Tibial nerve (tissue), 4 donors: ENCODE measurements around the gene LINC00305. TPM values are rescaled to one million over a fixed set of nuclear protein-coding genes. Genes with fewer than 3 reads are reported as not detected.

Experiments used
- DNase-seq, 2 donors: peaks; one replicate each; pipeline ENCODE4 v3.0.0-alpha.2; 2019; ENCODE audit warnings: low spot score in 2 of 2
- H3K27ac ChIP-seq, 4 donors: fragments of 200-600 bp; sonication (generic) in 3 of 4; one replicate each; pipeline ENCODE4 v1.5.1; 2017 to 2019; ENCODE audit warnings: mild to moderate bottlenecking in 1 of 4
- H3K27me3 ChIP-seq, 2 donors: fragments of 200-600 bp; sonication (generic) in 1 of 2; one replicate each; pipeline versions ENCODE4 v1.5.1 to v1.6.0; 2017 to 2019
- H3K36me3 ChIP-seq, 3 donors: fragments of 200-600 bp; sonication (generic); one replicate each; pipeline ENCODE4 v1.5.1; 2018 to 2019
- H3K4me1 ChIP-seq, 4 donors: fragments of 200-600 bp; sonication (generic) in 3 of 4; one replicate each; pipeline ENCODE4 v1.5.1; 2017 to 2019
- H3K4me3 ChIP-seq, 4 donors: fragments of 200-600 bp; sonication (generic) in 3 of 4; one replicate each; pipeline ENCODE4 v1.5.1; 2017 to 2019; ENCODE audit warnings: mild to moderate bottlenecking in 1 of 4, moderate library complexity in 1 of 4
- H3K9me3 ChIP-seq, 4 donors: fragments of 200-600 bp; sonication (generic) in 3 of 4; one replicate each; pipeline ENCODE4 v1.5.1; 2017 to 2019
- EP300 ChIP-seq, 2 donors: sonication (generic); formaldehyde crosslinking; IDR thresholded peaks; one replicate each; pipeline ENCODE4 v1.6.1; 2017; ENCODE audit warnings: antibody characterized with exemption in 2 of 2, mild to moderate bottlenecking in 1 of 2
- POLR2A ChIP-seq, 2 donors: fragments of 450-650 bp; IDR thresholded peaks; one replicate each; pipeline ENCODE4 v1.6.1; 2017; ENCODE audit warnings: antibody characterized with exemption in 2 of 2, mild to moderate bottlenecking in 2 of 2, moderate library complexity in 2 of 2
- WGBS, 2 donors: methylation state at CpG; one replicate each; pipeline ENCODE4 v1.1.5; 2018; 5-methylcytosine and 5-hydroxymethylcytosine counted together
- total RNA-seq, 4 donors: library from RNA; depleted of rRNA; stranded (reverse); fragments of >200 nt; gene quantifications; one replicate each; pipeline ENCODE4 v1.1.0, GENCODE V29; 2016
- TF ChIP-seq, protein P1 (sequence below), 5 experiments: fragments of 200-600 bp in 3 of 5; fragments of 450-650 bp in 2 of 5; sonication (generic) in 3 of 5; IDR thresholded peaks; one replicate each; pipeline ENCODE4 v1.5.1; 2016 to 2019; ENCODE audit warnings: antibody characterized with exemption in 5 of 5, mild to moderate bottlenecking in 3 of 5, moderate library complexity in 2 of 5

Gene LINC00305
- total RNA-seq, 4 donors from 2014 or later: not detected

DNA sequence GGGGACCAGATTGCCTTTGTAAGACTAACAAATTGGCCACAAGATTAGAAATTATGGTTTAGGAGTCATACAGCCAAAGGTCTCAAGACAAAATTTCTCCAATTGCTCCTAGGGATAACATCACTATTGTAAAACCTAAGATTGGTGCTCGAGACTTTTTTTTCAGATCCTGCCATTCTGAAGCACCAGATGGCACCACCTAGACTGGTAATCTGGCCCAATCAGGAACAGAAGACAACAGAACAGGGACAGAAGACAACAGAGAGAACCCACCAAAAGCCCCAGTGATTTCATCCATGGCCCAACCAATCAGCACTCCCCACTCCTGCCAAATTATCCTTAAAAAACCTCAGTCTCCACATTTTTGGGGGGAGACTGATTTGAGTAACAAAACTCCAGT lies 66.8 kb downstream of the LINC00305 start:
- H3K4me3 ChIP-seq: no peak overlapping the region
- H3K27ac ChIP-seq: no peak overlapping the region
- H3K36me3 ChIP-seq: no peaks in the 10 kb centered on the region
- H3K4me1 ChIP-seq: no peaks in the 10 kb centered on the region
- TF ChIP-seq POLR2A (IDR thresholded peaks at IDR 0.05): no peak
- TF ChIP-seq, protein P1, sequence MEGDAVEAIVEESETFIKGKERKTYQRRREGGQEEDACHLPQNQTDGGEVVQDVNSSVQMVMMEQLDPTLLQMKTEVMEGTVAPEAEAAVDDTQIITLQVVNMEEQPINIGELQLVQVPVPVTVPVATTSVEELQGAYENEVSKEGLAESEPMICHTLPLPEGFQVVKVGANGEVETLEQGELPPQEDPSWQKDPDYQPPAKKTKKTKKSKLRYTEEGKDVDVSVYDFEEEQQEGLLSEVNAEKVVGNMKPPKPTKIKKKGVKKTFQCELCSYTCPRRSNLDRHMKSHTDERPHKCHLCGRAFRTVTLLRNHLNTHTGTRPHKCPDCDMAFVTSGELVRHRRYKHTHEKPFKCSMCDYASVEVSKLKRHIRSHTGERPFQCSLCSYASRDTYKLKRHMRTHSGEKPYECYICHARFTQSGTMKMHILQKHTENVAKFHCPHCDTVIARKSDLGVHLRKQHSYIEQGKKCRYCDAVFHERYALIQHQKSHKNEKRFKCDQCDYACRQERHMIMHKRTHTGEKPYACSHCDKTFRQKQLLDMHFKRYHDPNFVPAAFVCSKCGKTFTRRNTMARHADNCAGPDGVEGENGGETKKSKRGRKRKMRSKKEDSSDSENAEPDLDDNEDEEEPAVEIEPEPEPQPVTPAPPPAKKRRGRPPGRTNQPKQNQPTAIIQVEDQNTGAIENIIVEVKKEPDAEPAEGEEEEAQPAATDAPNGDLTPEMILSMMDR (IDR thresholded peaks at IDR 0.05): no peak
- no peak for TF ChIP-seq EP300 (IDR thresholded peaks at IDR 0.05)
- no peaks in the 10 kb centered on the region for H3K27me3 ChIP-seq
- H3K9me3 ChIP-seq: no peaks in the 10 kb centered on the region
- WGBS, 2 donors: 80 to 82% methylated on average over 1 of the region's 1 CpG
- no peak for DNase-seq

DNA sequence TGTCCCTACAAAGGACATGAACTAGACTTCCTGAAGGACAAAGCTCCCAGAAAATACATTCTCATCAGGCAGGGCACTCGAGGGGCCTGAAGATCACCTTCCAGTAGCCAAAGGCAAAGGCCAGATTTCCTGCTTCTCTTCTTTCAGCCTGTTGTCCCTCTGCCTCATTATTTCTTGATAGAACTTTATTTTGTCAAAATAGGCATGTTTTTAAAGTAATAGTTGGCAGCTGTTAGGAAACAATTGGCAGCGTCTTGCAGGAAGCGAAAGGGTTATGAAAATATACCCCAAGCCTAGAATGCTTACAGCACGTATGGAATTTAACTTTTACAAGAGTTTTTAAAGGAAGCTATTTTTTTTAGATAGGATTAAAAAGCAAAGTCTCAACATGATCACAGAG lies 74.9 kb downstream of the LINC00305 start:
- Histone ChIP-seq H3K4me1 (no peaks in the 10 kb centered on the region), H3K36me3 (no peaks in the 10 kb centered on the region), H3K9me3 (peaks cover 0 to 5% (median 1%) of the 10 kb centered on the region in 4 donors), H3K27ac (no peak overlapping the region), H3K4me3 (no peak overlapping the region), H3K27me3 (no peaks in the 10 kb centered on the region)
- no peak for DNase-seq
- WGBS, 2 donors: 38 to 50% methylated on average over 4 of the region's 4 CpGs
- TF ChIP-seq EP300 (IDR thresholded peaks at IDR 0.05) (no peak), POLR2A (IDR thresholded peaks at IDR 0.05) (no peak)
- TF ChIP-seq, protein P1 (IDR thresholded peaks at IDR 0.05): no peak

DNA sequence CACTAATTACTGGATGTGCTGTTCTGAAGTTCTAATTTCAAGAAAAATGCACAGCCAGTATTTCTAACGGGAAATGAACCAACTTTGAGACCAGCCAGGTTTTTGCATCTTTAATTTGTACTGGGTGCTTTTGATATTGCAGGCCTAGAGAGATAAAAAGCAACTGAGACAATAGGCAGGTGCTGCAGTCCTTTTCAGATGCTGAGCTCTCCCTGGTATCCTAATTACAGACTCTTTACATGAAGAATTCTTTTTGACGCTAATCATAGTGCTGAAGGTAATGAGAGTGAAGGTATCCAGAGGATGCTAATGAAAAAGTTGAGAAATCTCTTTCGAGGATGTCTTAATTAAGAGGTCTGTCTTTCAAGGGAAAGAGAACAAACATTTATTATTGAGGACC lies 93.9 kb downstream of the LINC00305 start:
- Histone ChIP-seq H3K27ac (no peak overlapping the region), H3K36me3 (no peaks in the 10 kb centered on the region), H3K4me3 (no peak overlapping the region), H3K9me3 (no peaks in the 10 kb centered on the region), H3K4me1 (no peaks in the 10 kb centered on the region), H3K27me3 (no peaks in the 10 kb centered on the region)
- WGBS, 2 donors: 27 to 32% methylated on average over 3 of the region's 3 CpGs
- DNase-seq: no peak
- TF ChIP-seq POLR2A (IDR thresholded peaks at IDR 0.05) (no peak), EP300 (IDR thresholded peaks at IDR 0.05) (no peak)
- TF ChIP-seq, protein P1 (IDR thresholded peaks at IDR 0.05): no peak

GRCh38 chr18:64053246-64053645 lies 95.6 kb downstream of the LINC00305 start:
- 74 to 84% methylated on average over 1 of the region's 1 CpG for WGBS, 2 donors
- no peak for DNase-seq
- no peaks in the 10 kb centered on the region for H3K27me3 ChIP-seq

GRCh38 chr18:64052772-64053171 lies 96.1 kb downstream of the LINC00305 start:
- no peak for TF ChIP-seq EP300 (IDR thresholded peaks at IDR 0.05)
- no peak for TF ChIP-seq POLR2A (IDR thresholded peaks at IDR 0.05)
- TF ChIP-seq, protein P1 (IDR thresholded peaks at IDR 0.05): no peak
- Histone ChIP-seq H3K36me3 (no peaks in the 10 kb centered on the region), H3K9me3 (no peaks in the 10 kb centered on the region), H3K27ac (no peak overlapping the region), H3K27me3 (no peaks in the 10 kb centered on the region), H3K4me3 (no peak overlapping the region), H3K4me1 (no peaks in the 10 kb centered on the region)
- DNase-seq: no peak
- 57 to 64% methylated on average over 2 of the region's 2 CpGs for WGBS, 2 donors

More at GRCh38 chr18:64053246-64053645, 95.6 kb downstream of the LINC00305 start:
- TF ChIP-seq, protein P1 (IDR thresholded peaks at IDR 0.05): no peak
- TF ChIP-seq EP300 (IDR thresholded peaks at IDR 0.05): no peak
- no peak for TF ChIP-seq POLR2A (IDR thresholded peaks at IDR 0.05)
- Histone ChIP-seq H3K4me3 (no peak overlapping the region), H3K9me3 (no peaks in the 10 kb centered on the region), H3K4me1 (no peaks in the 10 kb centered on the region), H3K27ac (no peak overlapping the region), H3K36me3 (no peaks in the 10 kb centered on the region)
